Upper lobe of left lung (tissue), 6 donors: Measurements from ENCODE around the gene SGMS2. TPM values are rescaled to one million over a fixed set of nuclear protein-coding genes. Genes with fewer than 3 reads are reported as not detected.

ENCODE experiments used
- ATAC-seq, 2 donors: fragments of 200-7000 bp; cut with Tn5 transposase; one replicate each; pipeline ENCODE4 v1.9.1; 2022; ENCODE audit warnings: mild to moderate bottlenecking in 2 of 2, moderate library complexity in 2 of 2; ENCODE audit not compliant: low FRiP score in 2 of 2
- DNase-seq, 2 donors: peaks; one replicate each; pipeline ENCODE4 v3.0.0-alpha.2; 2019 to 2020
- H3K27ac ChIP-seq, 4 donors: fragments of 200-600 bp; sonication (generic); one replicate each; pipeline ENCODE4 v1.5.1; 2016 to 2019
- H3K27me3 ChIP-seq, 4 donors: fragments of 200-600 bp; sonication (generic); one replicate each; pipeline ENCODE4 v1.5.1; 2017 to 2019
- H3K36me3 ChIP-seq, 4 donors: fragments of 200-600 bp; sonication (generic); one replicate each; pipeline ENCODE4 v1.5.1; 2016 to 2019
- H3K4me1 ChIP-seq, 4 donors: fragments of 200-600 bp; sonication (generic); one replicate each; pipeline ENCODE4 v1.5.1; 2018 to 2019
- H3K4me3 ChIP-seq, 4 donors: fragments of 200-600 bp; sonication (generic); one replicate each; pipeline ENCODE4 v1.5.1; 2017 to 2019; ENCODE audit warnings: mild to moderate bottlenecking in 2 of 4, moderate library complexity in 1 of 4
- H3K9me3 ChIP-seq, 4 donors: fragments of 200-600 bp; sonication (generic); one replicate each; pipeline ENCODE4 v1.5.1; 2018 to 2019
- CTCF ChIP-seq, 6 experiments: fragments of 450-650 bp in 4 of 6; fragments of 200-600 bp in 2 of 6; sonication (generic) in 2 of 6; IDR thresholded peaks; one replicate each; pipeline ENCODE4 v1.5.1; 2016 to 2019; ENCODE audit warnings: antibody characterized with exemption in 6 of 6
- EP300 ChIP-seq, 4 donors: sonication (generic); formaldehyde crosslinking; IDR thresholded peaks; one replicate each; pipeline ENCODE4 v1.5.1; 2017; ENCODE audit warnings: antibody characterized with exemption in 4 of 4, control low read depth in 2 of 4
- POLR2A ChIP-seq, 4 donors: fragments of 450-650 bp; IDR thresholded peaks; one replicate each; pipeline ENCODE4 v1.5.1; 2016 to 2017; ENCODE audit warnings: antibody characterized with exemption in 4 of 4, mild to moderate bottlenecking in 2 of 4
- POLR2AphosphoS5 ChIP-seq, 2 donors: sonication (generic); formaldehyde crosslinking; IDR thresholded peaks; one replicate each; pipeline ENCODE4 v1.5.1; 2017; ENCODE audit warnings: antibody characterized with exemption in 2 of 2
- WGBS, 2 donors: methylation state at CpG; one replicate each; pipeline ENCODE4 v1.1.5; 2017 to 2018; 5-methylcytosine and 5-hydroxymethylcytosine counted together
- total RNA-seq, 6 donors: library from RNA; depleted of rRNA in 4 of 6; stranded (reverse); fragments of >200 nt in 4 of 6; gene quantifications; one replicate each; pipeline versions ENCODE4 v1.1.0 to v1.2.1, GENCODE V29; 2016 to 2021
- donor health status: DM: no; HTN: no; CAD: no; lungs with moderate emphysema.
- donor health status: DM: no; HTN: yes; CAD: no; lungs with severe emphysema.

SGMS2 gene
- total RNA-seq, 6 donors from 2014 or later = 85.9 to 551 (median 204) TPM

- Histone ChIP-seq H3K27ac (no peak overlapping the region), H3K4me1 (peaks cover 0 to 16% (median 9%) of the 10 kb centered on the region in 4 donors), H3K36me3 (no peaks in the 10 kb centered on the region), H3K4me3 (no peak overlapping the region), H3K9me3 (no peaks in the 10 kb centered on the region), H3K27me3 (no peaks in the 10 kb centered on the region)
- DNase-seq (no peak), ATAC-seq (no peak)
- WGBS, 2 donors = 55 to 68% methylated on average over 4 of the region's 4 CpGs
- TF ChIP-seq EP300 (IDR thresholded peaks at IDR 0.05) = no peak
These were observed 68.7 kb downstream of the SGMS2 start for GRCh38 chr4:107893171-107894137.

GRCh38 chr4:107894138-107894603, 69.4 kb downstream of the SGMS2 start:
- Histone ChIP-seq H3K4me1 (peaks cover 0 to 16% (median 9%) of the 10 kb centered on the region in 4 donors), H3K4me3 (no peak overlapping the region), H3K36me3 (no peaks in the 10 kb centered on the region), H3K9me3 (no peaks in the 10 kb centered on the region), H3K27ac (no peak overlapping the region), H3K27me3 (no peaks in the 10 kb centered on the region)
- no peak for DNase-seq
- TF ChIP-seq POLR2AphosphoS5 (IDR thresholded peaks at IDR 0.05) (no peak), CTCF (IDR thresholded peaks at IDR 0.05) (no peak), EP300 (IDR thresholded peaks at IDR 0.05) (no peak), POLR2A (IDR thresholded peaks at IDR 0.05) (no peak)
- 78 to 84% methylated on average over 6 of the region's 6 CpGs for WGBS, 2 donors
- ATAC-seq = no peak

- Histone ChIP-seq H3K4me3 (no peak overlapping the region), H3K27ac (peak overlapping the region; percentile 7 to 61 (median 56)), H3K36me3 (peaks cover 0 to 5% (median 2%) of the 10 kb centered on the region in 4 donors), H3K27me3 (no peaks in the 10 kb centered on the region), H3K4me1 (peaks cover 0 to 16% (median 9%) of the 10 kb centered on the region in 4 donors), H3K9me3 (no peaks in the 10 kb centered on the region)
- DNase-seq (peak in 1 of 2 donors; percentile 49), ATAC-seq (peak; percentile 90 to 92)
- 52 to 75% methylated on average over 2 of the region's 2 CpGs for WGBS, 2 donors
- TF ChIP-seq EP300 (IDR thresholded peaks at IDR 0.05) (peak in 1 of 4 donors; percentile 72), CTCF (IDR thresholded peaks at IDR 0.05) (no peak), POLR2A (IDR thresholded peaks at IDR 0.05) (no peak), POLR2AphosphoS5 (IDR thresholded peaks at IDR 0.05) (peak in 1 of 2 donors; percentile 68)
These were observed 71.5 kb downstream of the SGMS2 start for GRCh38 chr4:107896158-107896645.

GRCh38 chr4:107896646-107897045, 71.9 kb downstream of the SGMS2 start:
- ATAC-seq = peak in 1 of 2 donors; percentile 36
- DNase-seq = no peak
- Histone ChIP-seq H3K9me3 (no peaks in the 10 kb centered on the region), H3K36me3 (peaks cover 0 to 5% (median 2%) of the 10 kb centered on the region in 4 donors), H3K27me3 (no peaks in the 10 kb centered on the region), H3K4me1 (peaks cover 0 to 16% (median 9%) of the 10 kb centered on the region in 4 donors), H3K27ac (peak overlapping the region; percentile 7 to 61 (median 56)), H3K4me3 (no peak overlapping the region)
- TF ChIP-seq POLR2AphosphoS5 (IDR thresholded peaks at IDR 0.05) (no peak), CTCF (IDR thresholded peaks at IDR 0.05) (no peak), EP300 (IDR thresholded peaks at IDR 0.05) (no peak), POLR2A (IDR thresholded peaks at IDR 0.05) (no peak)
- WGBS, 2 donors = 12 to 33% methylated on average over 1 of the region's 1 CpG

- Histone ChIP-seq H3K4me3 (no peak overlapping the region), H3K27ac (no peak overlapping the region), H3K36me3 (peaks cover 0 to 5% (median 2%) of the 10 kb centered on the region in 4 donors), H3K27me3 (no peaks in the 10 kb centered on the region), H3K4me1 (peaks cover 0 to 16% (median 9%) of the 10 kb centered on the region in 4 donors), H3K9me3 (no peaks in the 10 kb centered on the region)
- no peak for TF ChIP-seq CTCF (IDR thresholded peaks at IDR 0.05)
- TF ChIP-seq EP300 (IDR thresholded peaks at IDR 0.05) = no peak
- no peak for TF ChIP-seq POLR2A (IDR thresholded peaks at IDR 0.05)
- TF ChIP-seq POLR2AphosphoS5 (IDR thresholded peaks at IDR 0.05) = no peak
- ATAC-seq (no peak), DNase-seq (no peak)
These were observed 73.1 kb downstream of the SGMS2 start for GRCh38 chr4:107897823-107898222.
